H9 (cell line): Measurements from ENCODE around the gene NBR1. TPM values are rescaled to one million over a fixed set of nuclear protein-coding genes. Genes with fewer than 3 reads are reported as not detected.
A peak's percentile ranks its signal among the peaks of the same experiment; 100 is the strongest.

Source experiments
- DNase-seq: peaks from one replicate; pipeline ENCODE4 v3.0.0-alpha.2; 2017
- H2AFZ ChIP-seq: one replicate; pipeline ENCODE4 v1.6.1; 2013; ENCODE audit warnings: mild to moderate bottlenecking, low read length, control low read depth, moderate library complexity
- H2AK5ac ChIP-seq: 2 replicates; pipeline ENCODE4 v1.6.1; 2013; ENCODE audit warnings: low read length, control low read depth, mixed read lengths; ENCODE audit not compliant: insufficient read length
- H2BK120ac ChIP-seq: one replicate; pipeline ENCODE4 v1.6.1; 2013; ENCODE audit warnings: low read depth, mild to moderate bottlenecking, low read length, control low read depth, inconsistent platforms; ENCODE audit not compliant: poor library complexity, severe bottlenecking
- H2BK12ac ChIP-seq: 2 replicates; pipeline ENCODE4 v1.6.1; 2013; ENCODE audit warnings: low read length, control low read depth, mixed read lengths, low read depth; ENCODE audit not compliant: insufficient read length
- H2BK15ac ChIP-seq: 2 replicates; pipeline ENCODE4 v1.6.1; 2013; ENCODE audit warnings: low read depth, low read length, control low read depth
- H2BK20ac ChIP-seq: one replicate; pipeline ENCODE4 v1.6.1; 2013; ENCODE audit warnings: low read depth, mild to moderate bottlenecking, low read length, control low read depth, inconsistent platforms; ENCODE audit not compliant: poor library complexity, severe bottlenecking
- H2BK5ac ChIP-seq: 2 replicates; pipeline ENCODE4 v1.6.1; 2013; ENCODE audit warnings: low read length, control low read depth, mixed read lengths; ENCODE audit not compliant: insufficient read length
- H3K14ac ChIP-seq: 2 replicates; pipeline ENCODE4 v1.6.1; 2013; ENCODE audit warnings: low read length, control low read depth; ENCODE audit not compliant: insufficient read depth
- H3K18ac ChIP-seq: 2 replicates; pipeline ENCODE4 v1.6.1; 2013; ENCODE audit warnings: low read depth, mild to moderate bottlenecking, mixed read lengths, low read length, control low read depth; ENCODE audit not compliant: insufficient read length
- H3K23ac ChIP-seq: 2 replicates; pipeline ENCODE4 v1.6.1; 2013; ENCODE audit warnings: low read length, control low read depth, mixed read lengths, low read depth; ENCODE audit not compliant: insufficient read length
- H3K23me2 ChIP-seq: 2 replicates; pipeline ENCODE4 v1.6.1; 2013; ENCODE audit warnings: low read depth, mild to moderate bottlenecking, mixed read lengths, low read length, control low read depth; ENCODE audit not compliant: insufficient read length, poor library complexity, severe bottlenecking
- H3K27ac ChIP-seq: 2 replicates; pipeline ENCODE4 v1.5.1; 2013; ENCODE audit warnings: low read length, control low read depth, mixed read lengths, low read depth; ENCODE audit not compliant: insufficient read length
- H3K27me3 ChIP-seq: 2 replicates; pipeline ENCODE4 v1.6.1; 2013; ENCODE audit warnings: low read length, control low read depth, inconsistent platforms; ENCODE audit not compliant: insufficient read depth
- H3K4ac ChIP-seq: 2 replicates; pipeline ENCODE4 v1.6.1; 2013; ENCODE audit warnings: low read depth, mild to moderate bottlenecking, control low read depth, inconsistent platforms, low read length, moderate library complexity
- H3K4me1 ChIP-seq: 2 replicates; pipeline ENCODE4 v1.6.1; 2013; ENCODE audit warnings: low read length, control low read depth, inconsistent platforms; ENCODE audit not compliant: insufficient read depth
- H3K4me2 ChIP-seq: 2 replicates; pipeline ENCODE4 v1.6.1; 2013; ENCODE audit warnings: low read length, control low read depth, mixed read lengths; ENCODE audit not compliant: insufficient read length, insufficient read depth
- H3K56ac ChIP-seq: 2 replicates; pipeline ENCODE4 v1.6.1; 2013; ENCODE audit warnings: low read depth, mild to moderate bottlenecking, mixed read lengths, low read length, control low read depth; ENCODE audit not compliant: insufficient read length
- H3K79me1 ChIP-seq: 2 replicates; pipeline ENCODE4 v1.6.1; 2013; ENCODE audit warnings: low read depth, mild to moderate bottlenecking, moderate library complexity, low read length, control low read depth, inconsistent platforms; ENCODE audit not compliant: insufficient read depth, poor library complexity, severe bottlenecking
- H3K79me2 ChIP-seq: 2 replicates; pipeline ENCODE4 v1.6.1; 2013; ENCODE audit warnings: low read length, control low read depth, inconsistent platforms; ENCODE audit not compliant: insufficient read depth
- H3K9ac ChIP-seq: 2 replicates; pipeline ENCODE4 v1.6.1; 2013; ENCODE audit warnings: low read length, control low read depth, mixed read lengths; ENCODE audit not compliant: insufficient read length; ENCODE audit errors: extremely low read depth
- H3K9me3 ChIP-seq: one replicate; pipeline ENCODE4 v1.6.1; 2013; ENCODE audit warnings: low read depth, low read length, inconsistent platforms; ENCODE audit not compliant: control insufficient read depth
- H3T11ph ChIP-seq: one replicate; pipeline ENCODE4 v1.6.1; 2013; ENCODE audit warnings: mild to moderate bottlenecking, low read length, control low read depth, inconsistent platforms
- H4K20me1 ChIP-seq: one replicate; pipeline ENCODE4 v1.6.1; 2013; ENCODE audit not compliant: control insufficient read depth, insufficient read length, insufficient read depth
- H4K5ac ChIP-seq: 2 replicates; pipeline ENCODE4 v1.6.1; 2013; ENCODE audit warnings: low read depth, mild to moderate bottlenecking, mixed read lengths, low read length, control low read depth; ENCODE audit not compliant: insufficient read length
- H4K8ac ChIP-seq: replicated peaks from 2 replicates; pipeline ENCODE4 v1.6.1; 2013; ENCODE audit warnings: low read length, control low read depth, mixed read lengths, low read depth; ENCODE audit not compliant: insufficient read length
- H4K91ac ChIP-seq: 2 replicates; pipeline ENCODE4 v1.6.1; 2013; ENCODE audit warnings: low read depth, mild to moderate bottlenecking, moderate library complexity, mixed read lengths, low read length, control low read depth; ENCODE audit not compliant: insufficient read length
- H3K27ac Mint-ChIP-seq, 3 experiments: 2 replicates in 2 of 3; 3 replicates in 1 of 3; pipeline ENCODE4 v1.8.0; 2020 to 2021; ENCODE audit warnings: mixed read lengths in 3 of 3, mild to moderate bottlenecking in 1 of 3, moderate library complexity in 1 of 3
- H3K27me3 Mint-ChIP-seq: 2 replicates; pipeline ENCODE4 v1.8.0; 2021; ENCODE audit warnings: low read depth, mild to moderate bottlenecking, moderate library complexity, mixed read lengths
- H3K36me3 Mint-ChIP-seq, 3 experiments: 2 replicates in 2 of 3; 3 replicates in 1 of 3; pipeline ENCODE4 v1.8.0; 2020 to 2021; ENCODE audit warnings: low read depth in 3 of 3, mixed read lengths in 3 of 3; ENCODE audit not compliant: insufficient read depth in 1 of 3
- H3K4me1 Mint-ChIP-seq, 2 experiments: 2 replicates each; pipeline ENCODE4 v1.8.0; 2020; ENCODE audit warnings: mixed read lengths in 2 of 2
- H3K4me3 Mint-ChIP-seq, 2 experiments: 2 replicates in 1 of 2; 3 replicates in 1 of 2; pipeline ENCODE4 v1.8.0; 2020 to 2021; ENCODE audit warnings: mild to moderate bottlenecking in 2 of 2, mixed read lengths in 2 of 2, moderate library complexity in 1 of 2
- H3K9me3 Mint-ChIP-seq, 2 experiments: 2 replicates in 1 of 2; 3 replicates in 1 of 2; pipeline ENCODE4 v1.8.0; 2020; ENCODE audit warnings: mild to moderate bottlenecking in 2 of 2, mixed read lengths in 2 of 2, moderate library complexity in 1 of 2
- WGBS: extraction: QIAGEN DNeasy Blood & Tissue Kit; methylation state at CpG from one replicate; pipeline ENCODE4 v1.1.7; 2013; ENCODE audit warnings: missing lambda C conversion rate, low lambda C conversion rate, mixed read lengths; ENCODE audit not compliant: insufficient read length; ENCODE audit errors: extremely low coverage; 5-methylcytosine and 5-hydroxymethylcytosine counted together
- total RNA-seq: library from RNA; stranded (reverse); gene quantifications from 2 replicates; pipeline ENCODE4 v1.2.1, GENCODE V29; 2021
- TF ChIP-seq, protein P1 (sequence below): fragments of 200-600 bp; sonication (generic); conservative IDR thresholded peaks from 3 replicates; pipeline ENCODE4 v1.8.0; 2021; ENCODE audit warnings: antibody characterized with exemption, mild to moderate bottlenecking

NBR1 gene
- total RNA-seq, 1 experiment from 2014 or later: 34.2 TPM

- Histone ChIP-seq H3K23me2 (peaks cover 7% of the 10 kb centered on the region), H3K79me1 (no peaks in the 10 kb centered on the region), H3K79me2 (no peaks in the 10 kb centered on the region), H3K9me3 (no peaks in the 10 kb centered on the region), H3T11ph (no peak overlapping the region), H3K27me3 (no peaks in the 10 kb centered on the region), H2BK12ac (no peak overlapping the region), H3K4me2 (no peak overlapping the region), H2BK5ac (no peak overlapping the region), H2BK20ac (no peak overlapping the region), H4K8ac (no peak overlapping the region), H4K20me1 (no peaks in the 10 kb centered on the region), H4K5ac (no peak overlapping the region), H3K18ac (no peak overlapping the region), H3K14ac (no peak overlapping the region), H3K4me1 (no peaks in the 10 kb centered on the region; the same call in 1 of the 2 replicates), H3K27ac (no peak overlapping the region), H3K4ac (no peak overlapping the region), H3K23ac (no peak overlapping the region), H2AFZ (no peak overlapping the region), H2BK120ac (no peak overlapping the region), H4K91ac (no peak overlapping the region), H3K56ac (no peak overlapping the region), H2BK15ac (no peak overlapping the region), H2AK5ac (no peak overlapping the region), H3K9ac (no peak overlapping the region)
- WGBS: no CpG with 5 or more reads among the region's 4 CpGs
- no peaks in the 10 kb centered on the region for H3K9me3 Mint-ChIP-seq
- peak overlapping the region in 1 of 3 experiments; percentile 48; a peak in 1 of 7 replicates for H3K27ac Mint-ChIP-seq
- TF ChIP-seq, protein P1, sequence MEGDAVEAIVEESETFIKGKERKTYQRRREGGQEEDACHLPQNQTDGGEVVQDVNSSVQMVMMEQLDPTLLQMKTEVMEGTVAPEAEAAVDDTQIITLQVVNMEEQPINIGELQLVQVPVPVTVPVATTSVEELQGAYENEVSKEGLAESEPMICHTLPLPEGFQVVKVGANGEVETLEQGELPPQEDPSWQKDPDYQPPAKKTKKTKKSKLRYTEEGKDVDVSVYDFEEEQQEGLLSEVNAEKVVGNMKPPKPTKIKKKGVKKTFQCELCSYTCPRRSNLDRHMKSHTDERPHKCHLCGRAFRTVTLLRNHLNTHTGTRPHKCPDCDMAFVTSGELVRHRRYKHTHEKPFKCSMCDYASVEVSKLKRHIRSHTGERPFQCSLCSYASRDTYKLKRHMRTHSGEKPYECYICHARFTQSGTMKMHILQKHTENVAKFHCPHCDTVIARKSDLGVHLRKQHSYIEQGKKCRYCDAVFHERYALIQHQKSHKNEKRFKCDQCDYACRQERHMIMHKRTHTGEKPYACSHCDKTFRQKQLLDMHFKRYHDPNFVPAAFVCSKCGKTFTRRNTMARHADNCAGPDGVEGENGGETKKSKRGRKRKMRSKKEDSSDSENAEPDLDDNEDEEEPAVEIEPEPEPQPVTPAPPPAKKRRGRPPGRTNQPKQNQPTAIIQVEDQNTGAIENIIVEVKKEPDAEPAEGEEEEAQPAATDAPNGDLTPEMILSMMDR: no peak
- no peak overlapping the region for H3K4me3 Mint-ChIP-seq
- peaks cover 1 to 12% (median 8%) of the 10 kb centered on the region in 3 experiments; a peak in 6 of 7 replicates for H3K36me3 Mint-ChIP-seq
- H3K4me1 Mint-ChIP-seq: peaks cover 12 to 13% of the 10 kb centered on the region in 2 experiments
- no peaks in the 10 kb centered on the region; the same call in 1 of the 2 replicates for H3K27me3 Mint-ChIP-seq
- no peak for DNase-seq
Measured at GRCh38 chr17:43216369-43216761, 45.4 kb downstream of the NBR1 start.
